GM18517 (cell line): ENCODE data around the gene PAX7.

ENCODE experiments used
- ATAC-seq: cut with Tn5 transposase; IDR thresholded peaks from one replicate; pipeline ENCODE4 v1.9.1; 2021; ENCODE audit warnings: mild to moderate bottlenecking, moderate library complexity; ENCODE audit not compliant: unreplicated experiment

The PAX7 gene

DNA sequence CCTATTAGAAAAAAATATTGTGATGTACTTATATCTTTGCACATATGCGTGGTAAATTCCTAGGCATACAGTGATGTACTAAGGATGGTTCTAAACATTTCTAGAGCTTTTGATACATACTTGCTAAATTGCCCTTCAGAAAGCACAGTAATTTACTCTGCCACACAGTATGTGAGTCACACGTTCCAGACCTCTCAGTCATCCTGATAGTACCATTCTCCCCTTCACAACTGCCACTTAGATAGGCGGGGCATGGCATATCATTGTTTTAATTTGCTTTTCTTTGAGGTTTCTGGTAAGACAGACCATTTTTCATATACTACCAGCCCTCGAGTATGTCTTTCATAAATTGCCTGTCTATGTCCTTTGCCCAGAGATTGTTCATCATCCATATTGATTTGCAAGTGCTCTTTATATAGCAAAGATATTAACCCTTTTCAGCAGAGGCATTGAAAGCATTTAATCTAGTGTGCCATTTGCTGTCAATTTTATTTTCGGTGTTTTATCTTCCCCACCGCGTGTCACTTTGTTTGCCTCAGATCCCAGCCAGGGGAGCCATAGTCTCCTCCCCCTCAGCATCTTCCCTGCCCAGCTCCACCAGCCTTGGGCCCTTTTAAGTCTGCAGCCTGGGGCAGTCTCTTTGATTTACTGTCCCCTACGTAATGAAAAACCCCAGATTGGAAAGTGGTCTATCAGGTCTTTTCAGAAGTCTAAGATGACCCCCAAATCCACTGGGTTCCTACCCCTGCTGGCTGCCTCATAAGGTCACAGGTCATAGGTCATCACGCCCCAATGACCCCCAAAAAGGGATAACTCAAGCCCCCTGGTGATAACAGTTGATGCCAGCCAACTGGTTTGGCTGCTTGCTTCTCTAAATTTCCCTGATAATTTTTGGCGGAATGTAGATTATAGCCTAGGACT is 11.8 kb upstream of the PAX7 start:
- no peak for ATAC-seq

DNA sequence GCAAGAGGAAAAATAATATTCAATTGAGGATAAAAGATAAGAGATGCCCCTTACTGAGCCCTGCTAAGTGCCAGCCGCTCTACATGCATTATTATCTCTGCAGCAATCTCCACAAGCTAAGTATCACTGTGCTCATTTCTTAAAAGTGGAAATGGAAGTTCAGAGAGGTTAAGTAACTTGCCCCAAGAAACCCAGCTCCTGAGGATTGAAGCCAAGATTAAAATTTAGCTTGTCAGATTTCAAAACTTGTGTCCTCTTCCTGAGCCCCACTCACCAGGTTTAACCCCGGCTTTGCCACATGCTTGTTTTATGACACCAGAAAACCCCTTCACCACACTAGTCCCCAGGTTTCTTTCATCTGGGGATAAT is 11.2 kb upstream of the PAX7 start:
- no peak for ATAC-seq

DNA sequence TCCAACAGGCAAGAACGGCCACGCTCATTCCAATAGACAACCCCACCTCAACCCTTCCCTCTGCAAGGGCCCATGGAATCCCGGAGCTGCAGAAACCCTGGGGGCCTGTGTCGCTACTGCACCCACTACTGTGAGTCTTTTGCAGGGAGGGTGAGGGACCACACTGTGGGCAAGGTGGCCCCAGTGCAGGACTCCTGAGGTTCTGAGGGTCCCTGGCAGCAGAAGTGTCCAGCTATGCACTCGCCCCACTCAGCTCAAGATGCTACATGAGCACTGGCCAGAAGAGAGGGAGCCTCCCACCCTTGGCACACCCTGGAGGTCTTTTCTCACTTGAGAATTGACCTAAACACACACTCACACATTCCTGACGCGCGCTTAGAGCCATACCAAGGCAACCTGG is 2.1 kb upstream of the PAX7 start:
- no peak for ATAC-seq

DNA sequence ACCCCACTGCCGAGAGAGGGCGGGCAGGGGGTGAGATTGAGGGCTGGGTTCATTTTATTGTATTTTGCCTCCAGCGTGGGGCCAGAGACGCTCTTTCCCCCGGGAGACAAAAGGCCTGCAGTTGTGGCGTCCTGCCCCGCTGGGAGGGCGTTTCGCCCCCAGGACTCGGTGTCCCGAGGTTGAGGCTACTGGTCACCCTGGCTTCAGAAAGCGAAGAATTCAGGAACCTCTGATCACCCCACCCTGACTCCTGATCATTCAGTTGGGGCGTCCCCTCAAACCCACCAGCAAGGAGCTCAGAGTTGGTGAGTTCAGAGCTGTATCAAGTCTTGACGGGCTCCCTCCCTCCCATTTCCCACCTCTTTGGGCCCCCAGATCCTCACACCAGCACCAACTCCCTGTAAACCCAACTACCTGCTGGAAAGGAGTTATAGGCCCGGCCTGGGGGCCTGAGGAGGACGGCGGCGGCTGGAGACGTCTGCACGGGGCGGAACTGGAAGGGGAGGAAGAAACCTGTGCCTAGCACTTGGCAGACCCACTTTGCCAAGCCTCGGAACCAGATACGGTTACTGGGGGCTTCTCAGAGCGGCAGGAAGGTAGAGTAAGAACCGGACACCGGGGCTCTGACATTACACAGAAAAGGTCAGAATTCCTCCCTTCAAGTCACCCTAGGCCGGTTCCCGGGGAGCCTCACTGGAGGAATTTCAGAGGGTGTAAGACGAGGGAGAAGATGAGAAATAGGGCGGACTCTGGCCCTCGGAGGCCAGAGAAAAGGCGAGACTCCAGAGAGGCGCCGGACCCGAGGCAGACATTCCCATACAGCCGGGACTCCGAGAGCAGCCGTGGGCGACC is 761 bp upstream of the PAX7 start:
- ATAC-seq: no peak

DNA sequence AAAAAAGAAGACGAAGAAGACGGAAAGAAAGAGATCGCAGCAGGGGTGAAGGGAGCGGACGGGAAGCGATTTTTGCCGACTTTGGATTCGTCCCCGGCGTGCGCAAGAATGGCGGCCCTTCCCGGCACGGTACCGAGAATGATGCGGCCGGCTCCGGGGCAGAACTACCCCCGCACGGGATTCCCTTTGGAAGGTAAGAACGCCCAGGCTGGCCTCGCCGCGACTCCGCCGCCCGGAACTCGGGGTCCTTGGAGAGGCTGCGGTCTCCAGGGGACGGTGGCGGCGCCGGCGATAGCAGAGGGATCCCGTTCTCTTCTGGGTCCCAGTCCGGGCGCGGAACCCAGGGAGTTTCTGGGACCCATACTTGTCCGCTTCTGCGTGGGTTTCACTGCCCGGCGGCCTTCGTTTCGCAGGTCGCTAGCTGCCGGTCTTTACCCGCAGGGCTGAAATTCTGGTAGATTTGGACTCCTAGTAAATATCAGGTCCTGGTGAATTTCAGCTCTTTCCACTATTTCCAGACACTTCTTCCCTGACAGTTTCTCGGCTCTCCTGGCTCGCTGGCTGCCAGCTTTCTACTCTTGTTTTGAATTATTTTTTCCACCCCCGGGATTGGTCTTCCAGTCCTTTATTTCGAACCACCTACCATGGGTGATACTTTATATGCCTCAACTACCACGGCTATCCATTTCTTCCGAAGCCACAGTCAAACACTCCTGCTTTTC is 1.0 kb downstream of the PAX7 start:
- no peak for ATAC-seq

DNA sequence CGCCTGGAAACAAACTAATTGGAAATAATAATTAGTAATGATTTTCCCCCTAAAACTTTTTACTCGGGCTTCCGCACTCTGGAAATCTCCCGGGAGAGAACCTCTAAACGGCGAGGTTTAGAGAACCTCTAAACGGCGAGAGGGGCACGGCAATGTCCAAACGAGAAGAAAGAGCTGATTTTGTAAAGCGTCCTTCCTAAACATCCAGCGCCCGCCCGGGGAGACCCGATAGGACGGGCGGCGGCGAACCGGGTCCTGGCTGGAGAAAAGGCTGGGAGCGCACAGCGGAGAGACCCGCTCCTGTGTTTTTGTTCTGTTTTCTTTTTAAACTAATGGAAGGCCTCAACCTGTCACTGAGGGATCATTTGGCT is 1.6 kb downstream of the PAX7 start:
- ATAC-seq: no peak

DNA sequence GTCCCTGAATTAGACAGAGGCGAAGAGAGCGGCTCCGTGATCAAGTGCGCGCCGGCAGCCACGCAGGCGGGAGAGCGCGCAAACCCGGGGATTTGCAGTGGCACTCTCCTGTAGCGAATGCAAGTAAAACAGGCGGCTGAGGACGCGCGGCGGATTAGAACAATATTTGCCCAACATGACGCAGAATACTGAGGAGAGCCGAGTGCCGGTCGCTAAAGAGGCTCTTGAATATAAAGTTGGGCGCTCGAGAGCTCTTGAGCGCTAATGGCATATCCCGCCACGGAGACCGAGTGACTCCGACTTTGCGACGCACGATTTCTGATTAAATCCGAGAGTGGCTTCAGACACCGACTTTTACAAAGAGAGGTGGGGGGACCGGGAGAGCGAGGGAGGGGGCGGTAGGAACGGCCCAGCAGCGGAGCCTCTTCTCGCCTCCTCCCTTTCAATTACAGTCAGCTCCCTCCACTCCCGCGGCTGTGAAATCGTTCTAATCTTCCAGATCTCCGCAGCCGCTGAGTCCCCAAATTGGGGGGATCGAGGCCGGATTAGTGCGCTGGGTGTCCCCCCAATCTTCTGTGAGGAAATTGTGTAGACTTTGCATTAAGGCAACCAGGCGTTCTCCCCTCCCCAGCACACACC is 2.3 kb downstream of the PAX7 start:
- ATAC-seq: no peak

DNA sequence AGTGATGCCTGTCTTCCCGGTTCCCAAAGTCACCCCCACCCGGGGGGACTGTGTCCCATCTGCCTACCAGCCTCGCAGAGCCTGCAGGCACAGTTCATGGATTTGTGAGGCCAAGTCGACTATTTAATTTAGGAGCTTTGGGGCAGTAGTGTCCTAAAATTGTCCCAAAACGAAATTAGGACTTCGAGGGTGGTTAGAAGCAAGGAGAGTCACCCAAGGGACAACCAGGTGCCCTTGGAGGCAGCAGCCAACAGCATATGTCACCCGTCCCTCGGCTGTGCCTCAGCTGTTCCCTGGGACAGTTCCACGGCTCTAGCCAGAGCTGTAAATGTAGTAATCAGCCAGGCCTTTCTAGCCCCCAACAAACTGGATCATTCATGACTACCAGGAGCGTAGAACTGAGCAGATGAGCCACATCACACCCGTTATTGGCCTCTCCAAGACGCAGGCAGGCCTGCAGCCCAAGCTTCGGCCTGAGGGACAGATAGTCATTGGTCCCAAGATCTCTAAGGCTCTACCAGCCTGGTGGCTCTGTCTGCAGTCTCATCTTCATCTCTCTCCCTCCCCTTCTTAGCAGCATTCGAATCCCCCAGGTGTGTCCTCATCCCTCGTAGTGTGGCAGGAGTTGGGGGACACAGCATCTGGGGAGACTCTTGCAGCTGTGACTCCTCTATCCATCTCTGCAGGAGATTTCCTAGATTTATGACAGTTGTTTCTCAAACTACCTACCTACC is 2.9 kb downstream of the PAX7 start:
- ATAC-seq: no peak

DNA sequence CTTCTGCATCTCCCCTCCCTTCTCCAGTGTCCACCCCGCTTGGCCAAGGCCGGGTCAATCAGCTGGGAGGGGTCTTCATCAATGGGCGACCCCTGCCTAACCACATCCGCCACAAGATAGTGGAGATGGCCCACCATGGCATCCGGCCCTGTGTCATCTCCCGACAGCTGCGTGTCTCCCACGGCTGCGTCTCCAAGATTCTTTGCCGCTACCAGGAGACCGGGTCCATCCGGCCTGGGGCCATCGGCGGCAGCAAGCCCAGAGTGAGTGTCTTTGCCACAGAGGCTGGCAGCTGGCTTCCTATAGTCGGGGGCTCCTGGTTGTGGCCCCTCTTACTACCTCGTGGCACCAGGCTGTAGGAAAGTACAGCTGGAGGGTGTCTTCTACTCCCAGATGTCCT is 3.6 kb downstream of the PAX7 start:
- no peak for ATAC-seq

DNA sequence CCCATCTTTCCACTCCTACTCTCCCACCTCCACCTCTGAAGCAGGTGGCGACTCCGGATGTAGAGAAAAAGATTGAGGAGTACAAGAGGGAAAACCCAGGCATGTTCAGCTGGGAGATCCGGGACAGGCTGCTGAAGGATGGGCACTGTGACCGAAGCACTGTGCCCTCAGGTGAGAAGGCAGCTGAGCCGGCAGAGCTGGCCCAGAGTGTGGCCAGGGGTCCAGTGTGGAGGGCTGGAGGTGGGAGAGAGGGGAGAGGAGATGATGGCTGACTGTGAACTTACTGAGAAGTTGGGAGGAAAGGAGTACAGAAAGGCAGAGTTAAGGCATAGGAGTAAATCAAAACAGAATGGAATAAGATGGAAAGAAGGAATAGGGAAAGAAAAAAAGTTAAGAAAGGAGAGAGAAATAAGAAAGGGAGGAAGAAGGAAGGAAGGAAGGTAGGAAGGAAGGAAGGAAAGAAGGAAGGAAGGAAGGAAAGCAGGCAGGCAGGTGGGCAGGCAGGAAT is 4.5 kb downstream of the PAX7 start:
- no peak for ATAC-seq

DNA sequence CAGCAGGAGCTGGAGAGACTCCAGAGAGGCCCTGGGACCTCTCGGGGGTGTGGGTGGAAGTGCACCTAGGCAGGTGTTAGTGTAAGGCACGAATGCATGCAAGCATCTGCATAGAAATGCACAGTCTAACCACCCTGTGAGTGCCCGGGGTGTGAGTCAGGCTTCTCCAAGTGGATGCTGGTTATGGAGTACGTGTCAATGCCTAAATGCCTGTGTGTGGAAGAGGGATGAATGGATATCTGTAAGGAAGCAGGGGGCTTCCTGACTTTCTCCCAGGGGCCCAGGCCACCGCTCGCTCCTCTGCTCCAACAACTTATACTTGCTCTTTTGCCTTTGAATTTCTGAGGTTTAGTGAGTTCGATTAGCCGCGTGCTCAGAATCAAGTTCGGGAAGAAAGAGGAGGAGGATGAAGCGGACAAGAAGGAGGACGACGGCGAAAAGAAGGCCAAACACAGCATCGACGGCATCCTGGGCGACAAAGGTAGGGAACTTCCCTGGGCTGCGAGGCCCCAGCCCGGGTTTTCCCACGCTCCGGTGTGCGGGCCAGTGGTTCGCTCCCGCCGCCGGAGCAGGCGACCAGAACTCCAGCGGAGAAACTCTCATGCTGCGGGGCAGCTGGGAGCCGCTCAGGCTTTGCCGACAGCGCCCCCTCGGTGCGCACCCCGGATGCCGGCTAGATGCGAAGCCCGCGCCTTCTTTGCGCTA is 5.4 kb downstream of the PAX7 start:
- no peak for ATAC-seq

DNA sequence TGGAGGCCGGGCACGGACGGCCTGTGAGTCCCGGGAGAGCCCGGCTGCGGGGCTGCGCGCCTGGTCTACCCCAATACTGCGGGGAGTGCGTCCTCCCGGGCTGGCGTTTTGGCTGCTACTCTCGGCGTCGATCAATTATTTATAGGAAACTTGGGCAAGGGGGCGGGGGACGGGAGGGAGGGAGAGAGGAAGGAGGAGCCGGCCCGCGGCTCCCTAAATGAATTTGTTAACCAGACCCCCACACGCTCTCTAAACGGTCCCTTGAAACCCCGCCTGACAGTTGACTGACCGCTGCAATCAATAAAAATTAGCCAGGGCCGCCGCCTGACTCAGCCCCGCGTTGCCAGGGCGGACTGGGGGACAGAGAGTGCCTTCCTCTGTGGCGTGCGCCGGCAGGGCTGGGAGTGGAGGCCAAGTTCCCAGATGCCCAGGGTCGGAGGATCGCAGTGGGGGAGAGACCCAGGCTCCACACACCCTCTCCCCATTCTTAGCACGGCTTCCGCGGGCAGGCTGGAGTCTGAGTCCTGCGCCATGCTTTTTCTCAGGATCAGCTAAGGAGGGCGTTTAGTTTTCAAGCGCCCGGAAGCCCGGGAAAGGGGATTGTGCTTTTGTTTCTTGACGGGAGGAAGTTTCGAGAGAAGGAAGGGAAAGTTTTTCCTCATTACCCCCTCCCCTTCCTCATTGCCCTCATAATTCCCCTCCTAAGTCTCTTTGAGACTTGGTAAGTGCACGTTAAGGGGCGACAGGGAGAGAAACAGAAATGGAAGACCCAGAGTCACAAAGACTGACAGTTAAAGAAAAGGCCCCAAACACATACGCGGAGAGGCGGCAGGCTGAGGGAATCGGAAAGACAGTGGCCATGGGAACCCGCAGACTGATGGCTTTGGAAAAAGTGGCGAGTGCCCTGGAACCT is 6.2 kb downstream of the PAX7 start:
- ATAC-seq: no peak

DNA sequence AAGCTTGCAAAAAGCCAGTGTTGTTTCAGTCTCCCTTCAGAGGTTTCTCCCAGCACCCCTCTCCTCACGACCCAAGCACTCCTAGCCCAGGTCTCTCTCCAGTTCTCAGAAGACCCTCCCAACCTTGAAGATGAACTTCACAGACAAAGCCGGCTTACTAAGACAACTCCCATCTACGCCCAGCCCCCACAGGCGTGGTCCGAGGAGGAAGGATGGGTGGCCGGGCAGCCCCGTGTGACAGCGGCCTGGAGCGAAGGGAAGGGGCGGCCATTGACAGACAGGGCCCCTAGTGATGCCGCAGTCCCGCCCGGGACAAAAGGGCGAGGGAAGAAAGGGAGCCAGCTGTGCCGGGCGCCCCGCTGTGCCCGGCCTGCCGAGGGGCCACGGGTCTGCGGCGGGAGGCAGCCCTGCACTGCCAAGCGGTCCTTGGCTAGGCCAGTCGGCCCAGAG is 6.9 kb downstream of the PAX7 start:
- ATAC-seq: no peak

DNA sequence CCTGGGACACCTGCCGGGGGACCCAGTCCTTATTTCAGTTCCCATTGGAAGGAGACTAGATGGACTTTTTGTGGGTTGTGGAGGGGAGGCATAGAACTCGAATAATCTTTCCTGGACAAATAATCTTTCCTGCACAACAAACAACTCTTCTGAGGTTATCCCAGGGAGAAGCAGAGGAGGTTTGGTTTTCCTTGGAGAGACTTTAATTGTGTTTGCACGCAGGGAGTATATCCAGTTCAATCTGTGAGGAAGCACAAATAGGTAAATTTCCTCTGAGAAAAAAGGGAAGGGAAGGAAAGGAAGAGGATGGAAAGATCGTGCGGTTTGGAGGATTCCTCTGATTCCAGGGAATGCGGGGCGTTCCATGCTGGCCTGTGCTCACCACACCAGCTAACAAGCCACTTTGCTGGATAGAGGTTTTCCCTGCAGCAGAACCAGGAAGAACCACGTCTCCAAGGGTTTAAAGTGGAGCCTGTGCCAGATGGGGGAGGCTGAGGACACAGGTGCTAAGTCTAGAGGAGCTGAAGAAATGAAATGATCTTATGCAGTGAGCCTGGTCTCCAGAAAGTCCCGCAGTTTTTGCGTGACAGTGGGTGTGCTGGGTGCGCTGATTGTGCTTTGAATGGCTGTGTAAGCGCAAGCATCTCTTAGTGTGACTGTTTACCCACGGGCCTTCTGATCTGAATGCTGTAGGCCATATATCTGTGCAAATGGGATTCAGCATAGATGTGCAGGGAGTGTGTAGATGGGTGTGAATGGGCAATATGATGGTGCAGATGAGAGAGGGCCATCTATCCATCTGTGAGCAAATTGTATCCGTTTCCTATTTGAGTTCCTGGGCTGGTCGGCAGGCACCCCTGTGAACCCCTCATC is 7.6 kb downstream of the PAX7 start:
- ATAC-seq: no peak

DNA sequence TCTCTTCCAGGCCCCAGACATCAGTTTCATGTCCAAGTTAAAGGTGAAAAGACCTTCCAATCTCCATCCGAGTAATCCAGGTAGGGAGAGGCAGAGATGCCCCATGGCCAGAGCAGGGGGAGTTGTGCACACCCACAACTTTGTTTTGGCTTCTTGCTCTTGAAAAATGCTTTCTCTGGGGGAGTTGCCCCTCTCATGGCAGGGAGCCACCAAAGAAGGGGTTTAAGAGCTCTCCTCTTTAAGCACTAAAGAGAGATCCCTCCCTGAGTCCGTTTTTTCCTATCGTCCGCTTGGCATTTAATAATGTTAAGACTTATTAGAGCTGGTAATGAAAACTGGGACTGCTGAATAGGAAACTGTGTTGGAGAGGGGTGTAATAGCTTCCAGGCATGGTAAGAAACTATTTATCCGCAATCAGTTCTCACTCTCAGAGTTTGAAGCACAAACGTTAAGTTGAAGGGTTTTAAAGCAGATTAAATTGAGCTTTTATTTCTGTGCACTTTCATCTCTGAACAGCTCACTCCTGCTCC is 8.3 kb downstream of the PAX7 start:
- ATAC-seq: no peak

DNA sequence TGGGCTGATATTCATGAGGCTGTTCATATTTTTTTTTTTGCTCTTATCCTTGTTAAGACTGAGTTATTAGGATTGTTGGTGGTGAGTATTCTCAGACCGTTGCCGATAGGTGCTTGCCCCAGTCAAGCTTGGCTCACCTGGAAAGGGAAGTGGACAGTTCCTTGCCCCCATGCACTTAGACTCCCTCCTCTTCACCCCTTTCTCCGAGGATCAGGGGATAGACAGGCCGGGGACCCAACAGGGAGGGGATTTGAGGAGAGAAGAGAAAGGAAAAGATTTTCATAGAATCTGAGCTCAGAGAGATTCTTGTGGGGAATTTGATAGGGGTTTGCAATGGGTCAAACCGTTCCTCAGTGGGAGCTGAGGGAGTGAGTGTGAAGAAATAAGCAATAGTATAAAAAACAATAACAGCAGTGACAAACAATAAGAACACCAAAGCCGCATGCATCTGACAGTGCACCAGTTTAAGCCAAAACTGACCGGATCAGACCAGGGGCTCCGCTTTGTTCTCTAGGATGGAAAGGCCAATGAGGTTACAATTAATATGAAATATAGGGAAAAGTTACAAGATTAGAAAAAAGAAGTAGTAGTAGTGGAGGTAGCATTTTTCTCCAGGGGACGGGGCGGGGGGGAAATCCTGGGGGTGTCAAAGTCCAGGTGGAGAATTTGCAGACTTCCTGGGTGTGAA is 8.9 kb downstream of the PAX7 start:
- no peak for ATAC-seq
